HG03460 (cell line): ENCODE data around the gene ARHGAP22.

ENCODE experiments used
- ATAC-seq: cut with Tn5 transposase; IDR thresholded peaks from one replicate; pipeline ENCODE4 v1.9.1; 2021; ENCODE audit not compliant: unreplicated experiment

The ARHGAP22 gene

GRCh38 chr10:48516911-48517310 is 88.0 kb downstream of the ARHGAP22 start:
- ATAC-seq = no peak

GRCh38 chr10:48514916-48515315 is 90.0 kb downstream of the ARHGAP22 start:
- ATAC-seq = no peak

DNA sequence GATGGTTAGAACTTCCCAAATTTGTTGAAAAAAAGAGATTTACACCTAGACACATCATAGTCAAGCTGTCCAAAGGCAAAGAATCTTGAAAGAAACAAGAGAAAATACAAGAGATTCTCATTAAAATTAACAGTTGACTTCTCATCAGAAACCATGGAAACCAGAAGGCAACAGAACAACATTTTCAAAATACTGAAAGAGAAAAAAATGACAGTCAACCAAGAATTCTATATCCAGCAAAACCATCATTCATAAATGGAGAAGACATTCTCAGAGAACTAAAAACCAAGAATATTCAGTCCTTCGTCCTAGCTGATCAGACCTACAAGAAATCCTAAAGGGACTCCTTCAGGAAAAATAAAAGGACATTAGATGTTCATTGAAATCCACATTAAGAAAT is 90.6 kb downstream of the ARHGAP22 start:
- ATAC-seq = no peak

DNA sequence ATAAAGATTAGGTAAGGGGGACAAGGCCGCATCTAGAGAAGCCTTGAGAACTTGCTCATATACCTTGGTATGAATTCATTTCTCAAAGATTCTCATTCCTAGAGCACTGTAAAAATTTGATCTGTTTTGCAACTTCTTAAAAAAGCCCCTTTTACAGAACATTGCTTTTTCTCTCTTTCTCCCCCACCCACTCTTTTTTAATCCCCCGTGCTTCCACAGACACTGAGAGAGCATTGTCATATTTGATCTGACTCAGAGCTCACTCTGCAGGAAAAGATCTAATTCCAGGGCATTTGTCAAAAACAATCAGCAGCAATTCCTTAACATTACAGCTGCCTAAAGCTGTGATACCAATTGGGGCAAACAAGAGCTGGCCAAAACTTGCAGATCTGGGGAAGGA is 92.0 kb downstream of the ARHGAP22 start:
- ATAC-seq = no peak

DNA sequence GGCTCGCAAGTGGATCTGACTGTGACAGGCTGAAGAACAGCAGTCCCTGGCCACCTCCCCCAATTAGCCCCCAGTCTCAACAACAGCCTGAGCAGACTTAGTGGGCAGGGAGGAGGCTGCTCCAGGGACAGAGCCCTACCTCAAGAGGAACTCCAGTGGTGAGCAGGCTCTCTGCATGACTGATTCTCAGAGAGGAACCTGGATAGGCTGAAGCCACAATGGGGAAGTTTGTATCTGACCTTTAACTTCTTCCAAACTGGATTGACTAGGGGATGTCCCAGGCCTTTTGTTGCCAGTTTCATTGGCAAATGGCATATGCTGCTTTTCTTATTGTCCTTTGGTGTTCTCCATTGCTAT is 93.0 kb downstream of the ARHGAP22 start:
- ATAC-seq = no peak

DNA sequence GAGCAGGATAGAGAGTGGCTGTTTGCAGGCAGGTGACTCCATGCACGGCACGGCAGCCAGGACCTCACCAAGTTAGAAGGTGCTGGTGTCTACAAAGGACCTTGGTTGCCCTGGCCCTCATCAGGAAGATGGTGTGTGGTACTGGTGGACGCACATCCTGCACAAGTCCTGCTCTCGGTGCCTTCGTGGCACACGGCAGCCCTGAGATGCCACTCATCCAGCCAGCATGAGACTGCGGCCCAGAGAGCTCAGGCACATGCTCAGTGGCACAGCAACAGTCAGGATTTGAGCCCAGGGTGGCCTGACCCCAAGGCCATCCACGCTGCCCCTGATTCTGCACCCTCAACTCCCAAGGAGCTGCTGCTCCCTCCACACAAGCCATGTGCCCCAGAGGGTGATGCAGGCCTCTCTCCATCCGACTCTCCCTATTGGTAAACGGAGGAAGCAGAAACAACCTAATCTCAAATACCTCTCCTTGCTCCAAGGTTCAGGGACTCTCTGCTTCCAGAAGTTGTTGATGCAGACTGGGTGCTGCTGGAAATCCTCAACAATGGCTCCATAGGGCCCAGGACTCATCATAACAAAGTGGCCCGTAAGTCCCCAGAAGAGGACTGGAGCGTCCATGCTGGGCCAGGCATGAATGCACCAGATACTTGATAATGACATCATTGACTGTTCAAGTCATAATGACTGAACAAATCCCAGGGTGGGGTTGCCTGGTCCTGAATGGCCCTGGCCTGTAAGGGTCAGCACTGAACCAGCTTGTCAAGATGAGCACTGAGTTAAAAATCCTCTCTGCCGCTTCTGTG is 93.6 kb downstream of the ARHGAP22 start:
- no peak for ATAC-seq

GRCh38 chr10:48509974-48510692 is 94.7 kb downstream of the ARHGAP22 start:
- no peak for ATAC-seq

GRCh38 chr10:48508791-48509772 is 95.8 kb downstream of the ARHGAP22 start:
- ATAC-seq = no peak

GRCh38 chr10:48507933-48508790 is 96.7 kb downstream of the ARHGAP22 start:
- no peak for ATAC-seq

GRCh38 chr10:48507494-48507893 is 97.4 kb downstream of the ARHGAP22 start:
- ATAC-seq = no peak

GRCh38 chr10:48506147-48506917 is 98.5 kb downstream of the ARHGAP22 start:
- no peak for ATAC-seq

- ATAC-seq = no peak
These were observed 99.3 kb downstream of the ARHGAP22 start for GRCh38 chr10:48505394-48506112.

- ATAC-seq = no peak
These were observed 100.6 kb downstream of the ARHGAP22 start for GRCh38 chr10:48504141-48504885.

DNA sequence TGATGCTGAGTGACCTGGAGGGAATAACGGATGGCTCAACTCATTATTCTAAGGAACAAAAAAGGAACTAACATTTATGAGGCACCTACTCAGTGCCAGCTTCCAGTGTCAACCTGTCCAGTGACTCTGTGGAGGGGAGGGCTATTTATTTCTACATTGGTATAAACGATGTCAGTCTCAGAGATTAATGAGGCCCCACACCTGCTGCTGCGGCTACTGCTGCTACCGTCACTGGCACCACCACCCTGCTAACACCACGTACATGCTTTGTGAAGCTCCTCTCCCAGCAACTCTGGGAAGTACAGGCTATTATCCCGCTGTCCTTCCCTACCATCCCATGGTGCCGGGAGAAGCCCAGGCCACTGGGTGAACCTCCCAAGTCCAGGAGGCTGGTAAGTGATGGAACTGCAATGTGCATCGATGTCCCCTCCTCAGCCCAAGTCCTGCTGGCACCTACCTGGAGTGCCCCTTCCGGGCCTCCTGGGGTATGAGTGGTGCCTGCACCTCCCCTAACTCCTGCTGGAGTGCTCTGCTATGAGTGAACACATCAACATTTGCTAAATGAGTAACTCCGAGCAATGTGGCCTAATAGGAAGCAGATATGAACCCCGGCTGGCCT is 101.5 kb downstream of the ARHGAP22 start:
- no peak for ATAC-seq

DNA sequence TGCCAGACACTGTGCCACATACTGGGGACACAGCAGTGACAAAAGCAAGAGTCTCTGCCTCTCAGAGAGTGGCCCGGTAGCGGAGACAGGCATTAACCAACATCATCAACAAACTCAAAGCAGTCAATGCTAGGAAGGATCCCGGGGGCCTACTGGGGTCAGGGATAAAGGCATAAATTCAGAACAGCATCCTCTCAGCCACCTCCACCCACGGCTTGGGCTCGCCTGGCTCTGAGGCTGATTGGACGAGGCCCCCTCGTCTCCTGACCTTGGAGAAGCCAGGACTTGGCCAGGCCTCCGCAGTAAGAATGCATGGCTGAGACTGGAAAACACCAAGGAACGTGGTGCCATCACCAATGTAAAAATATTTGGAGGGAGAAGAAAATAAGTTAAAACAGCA is 102.1 kb downstream of the ARHGAP22 start:
- ATAC-seq = no peak

GRCh38 chr10:48501787-48502771 is 102.8 kb downstream of the ARHGAP22 start:
- no peak for ATAC-seq

GRCh38 chr10:48501226-48501625 is 103.6 kb downstream of the ARHGAP22 start:
- ATAC-seq = no peak
